HEK293 (cell line): ENCODE results near the gene UBE2Q1.

Source experiments
- CTCF ChIA-PET: fragments of 350-600 bp; formaldehyde crosslinking; extraction: SDS; loops from one replicate; lab custom pipeline; 2021; ENCODE audit warnings: antibody characterized with exemption; lab: Yijun Ruan, JAX
- POLR2A ChIA-PET: fragments of 300-600 bp; formaldehyde crosslinking; extraction: SDS; loops from one replicate; lab custom pipeline; 2020; ENCODE audit warnings: antibody characterized with exemption, inconsistent platforms; lab: Yijun Ruan, JAX
- H3K27ac ChIP-seq: fragments of 200-500 bp; sonication (Bioruptor generic); 2 replicates; pipeline ENCODE4 v1.5.1; 2014; ENCODE audit warnings: low read depth, low read length, control low read depth, inconsistent platforms; ENCODE audit errors: extremely low read depth
- H3K36me3 ChIP-seq, 2 experiments: fragments of 200-500 bp in 1 of 2; sonication (Bioruptor generic) in 1 of 2; 1 replicate in 1 of 2; 2 replicates in 1 of 2; pipeline ENCODE4 v1.5.1; 2014 to 2017; ENCODE audit warnings: inconsistent platforms in 2 of 2, low read length in 2 of 2; ENCODE audit not compliant: control insufficient read depth in 2 of 2, insufficient read depth in 1 of 2
- H3K4me1 ChIP-seq: fragments of 200-500 bp; sonication (Bioruptor generic); 2 replicates; pipeline ENCODE4 v1.5.1; 2014; ENCODE audit warnings: mild to moderate bottlenecking, low read length, inconsistent platforms; ENCODE audit not compliant: control insufficient read depth, insufficient read depth
- H3K4me3 ChIP-seq: 2 replicates; pipeline ENCODE4 v1.5.1; 2011; ENCODE audit warnings: low read depth, mild to moderate bottlenecking, control low read depth, low read length, moderate library complexity
- H3K9me3 ChIP-seq: fragments of 200-500 bp; sonication (Bioruptor generic); 2 replicates; pipeline ENCODE4 v1.5.1; 2014; ENCODE audit warnings: low read depth, low read length, inconsistent platforms; ENCODE audit not compliant: control insufficient read depth, insufficient read depth
- BCL11B ChIP-seq: fragments of 450-650 bp; formaldehyde crosslinking; IDR thresholded peaks from 2 replicates; pipeline ENCODE4 v1.5.1; 2016; ENCODE audit warnings: low read depth, missing biosample characterization, missing genetic modification characterization
- HOXC10 ChIP-seq: sonication (generic); formaldehyde crosslinking; IDR thresholded peaks from 2 replicates; pipeline ENCODE4 v1.8.1; 2023; ENCODE audit warnings: mild to moderate bottlenecking, missing genetic modification reagents
- KLF1 ChIP-seq: fragments of 450-650 bp; formaldehyde crosslinking; IDR thresholded peaks from 2 replicates; pipeline ENCODE4 v1.5.1; 2016; ENCODE audit warnings: missing biosample characterization, missing genetic modification characterization
- KLF16 ChIP-seq: fragments of 450-650 bp; formaldehyde crosslinking; IDR thresholded peaks from 2 replicates; pipeline ENCODE4 v1.5.1; 2017; ENCODE audit warnings: missing biosample characterization, missing genetic modification characterization
- KLF8 ChIP-seq: fragments of 450-650 bp; formaldehyde crosslinking; IDR thresholded peaks from 2 replicates; pipeline ENCODE4 v1.5.1; 2016; ENCODE audit warnings: missing biosample characterization, missing genetic modification characterization
- ZBTB17 ChIP-seq: fragments of 450-650 bp; formaldehyde crosslinking; IDR thresholded peaks from 2 replicates; pipeline ENCODE4 v1.5.1; 2016; ENCODE audit warnings: missing biosample characterization, missing genetic modification characterization
- ZFP41 ChIP-seq: fragments of 450-650 bp; formaldehyde crosslinking; IDR thresholded peaks from 2 replicates; pipeline ENCODE4 v1.5.1; 2016; ENCODE audit warnings: missing biosample characterization, missing genetic modification characterization, borderline replicate concordance
- ZNF112 ChIP-seq: fragments of 450-650 bp; formaldehyde crosslinking; IDR thresholded peaks from 2 replicates; pipeline ENCODE4 v1.5.0; 2017; ENCODE audit warnings: missing biosample characterization, missing genetic modification characterization
- ZNF140 ChIP-seq: fragments of 450-650 bp; formaldehyde crosslinking; IDR thresholded peaks from 2 replicates; pipeline ENCODE4 v1.5.1; 2016; ENCODE audit warnings: missing biosample characterization, missing genetic modification characterization
- ZNF155 ChIP-seq: fragments of 450-650 bp; formaldehyde crosslinking; IDR thresholded peaks from 2 replicates; pipeline ENCODE4 v1.5.1; 2016; ENCODE audit warnings: missing biosample characterization, missing genetic modification characterization
- ZNF248 ChIP-seq: fragments of 450-650 bp; formaldehyde crosslinking; IDR thresholded peaks from 2 replicates; pipeline ENCODE4 v1.5.1; 2017; ENCODE audit warnings: missing biosample characterization, missing genetic modification characterization
- ZNF391 ChIP-seq: fragments of 450-650 bp; formaldehyde crosslinking; IDR thresholded peaks from 2 replicates; pipeline ENCODE4 v1.5.1; 2016; ENCODE audit warnings: low read depth, missing biosample characterization, missing genetic modification characterization, borderline replicate concordance
- ZNF404 ChIP-seq: fragments of 450-650 bp; formaldehyde crosslinking; IDR thresholded peaks from 2 replicates; pipeline ENCODE4 v1.5.1; 2017; ENCODE audit warnings: missing biosample characterization, missing genetic modification characterization
- ZNF621 ChIP-seq: fragments of 450-650 bp; formaldehyde crosslinking; IDR thresholded peaks from 2 replicates; pipeline ENCODE4 v1.5.1; 2017; ENCODE audit warnings: missing biosample characterization, missing genetic modification characterization
- ZNF664 ChIP-seq: fragments of 450-650 bp; formaldehyde crosslinking; IDR thresholded peaks from 2 replicates; pipeline ENCODE4 v1.5.1; 2016; ENCODE audit warnings: missing biosample characterization, missing genetic modification characterization
- TF ChIP-seq, protein P1 (sequence below): fragments of 450-650 bp; formaldehyde crosslinking; IDR thresholded peaks from 2 replicates; pipeline ENCODE4 v1.5.1; 2017; ENCODE audit warnings: missing biosample characterization, missing genetic modification characterization
- TF ChIP-seq, protein P2 (sequence below): fragments of 450-650 bp; formaldehyde crosslinking; optimal IDR thresholded peaks from 2 replicates; pipeline ENCODE3; 2016; ENCODE audit warnings: missing biosample characterization, mild to moderate bottlenecking, missing genetic modification characterization
- TF ChIP-seq, protein P3 (sequence below): fragments of 450-650 bp; formaldehyde crosslinking; IDR thresholded peaks from 2 replicates; pipeline ENCODE4 v1.5.1; 2017; ENCODE audit warnings: missing biosample characterization, missing genetic modification characterization
- TF ChIP-seq, protein P4 (sequence below): fragments of 450-650 bp; IDR thresholded peaks from 2 replicates; pipeline ENCODE4 v1.5.1; 2018; ENCODE audit warnings: missing biosample characterization, mild to moderate bottlenecking, missing genetic modification characterization
- TF ChIP-seq, protein P5 (sequence below): fragments of 450-650 bp; formaldehyde crosslinking; IDR thresholded peaks from 2 replicates; pipeline ENCODE4 v1.5.1; 2016; ENCODE audit warnings: missing biosample characterization, missing genetic modification characterization
- TF ChIP-seq, protein P6 (sequence below): fragments of 450-650 bp; formaldehyde crosslinking; IDR thresholded peaks from 2 replicates; pipeline ENCODE4 v1.5.1; 2016; ENCODE audit warnings: missing biosample characterization, missing genetic modification characterization
- TF ChIP-seq, protein P7 (sequence below): fragments of 450-650 bp; formaldehyde crosslinking; IDR thresholded peaks from 2 replicates; pipeline ENCODE4; 2016; ENCODE audit warnings: missing biosample characterization, missing genetic modification characterization

Gene UBE2Q1

DNA sequence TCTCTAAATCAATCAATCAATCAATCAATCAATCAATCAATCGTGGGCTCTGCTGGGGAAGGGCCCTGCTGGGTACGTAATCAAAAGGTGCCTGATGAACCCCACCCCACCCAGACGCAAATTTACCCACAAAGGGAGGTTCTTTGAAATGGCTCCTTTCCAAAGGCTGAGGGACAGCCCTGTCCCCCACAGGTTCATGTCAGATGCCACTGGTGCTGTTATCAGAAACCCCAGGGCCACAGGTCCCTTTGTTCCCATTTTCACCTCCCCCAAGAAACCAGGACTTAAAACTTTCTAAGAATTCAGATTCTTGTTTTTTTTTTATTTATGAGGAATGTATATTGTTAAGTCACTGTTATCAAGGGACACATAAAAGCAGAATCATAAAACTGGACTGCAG, 23.3 kb upstream of the UBE2Q1 start (continued):
- TF ChIP-seq, protein P1, sequence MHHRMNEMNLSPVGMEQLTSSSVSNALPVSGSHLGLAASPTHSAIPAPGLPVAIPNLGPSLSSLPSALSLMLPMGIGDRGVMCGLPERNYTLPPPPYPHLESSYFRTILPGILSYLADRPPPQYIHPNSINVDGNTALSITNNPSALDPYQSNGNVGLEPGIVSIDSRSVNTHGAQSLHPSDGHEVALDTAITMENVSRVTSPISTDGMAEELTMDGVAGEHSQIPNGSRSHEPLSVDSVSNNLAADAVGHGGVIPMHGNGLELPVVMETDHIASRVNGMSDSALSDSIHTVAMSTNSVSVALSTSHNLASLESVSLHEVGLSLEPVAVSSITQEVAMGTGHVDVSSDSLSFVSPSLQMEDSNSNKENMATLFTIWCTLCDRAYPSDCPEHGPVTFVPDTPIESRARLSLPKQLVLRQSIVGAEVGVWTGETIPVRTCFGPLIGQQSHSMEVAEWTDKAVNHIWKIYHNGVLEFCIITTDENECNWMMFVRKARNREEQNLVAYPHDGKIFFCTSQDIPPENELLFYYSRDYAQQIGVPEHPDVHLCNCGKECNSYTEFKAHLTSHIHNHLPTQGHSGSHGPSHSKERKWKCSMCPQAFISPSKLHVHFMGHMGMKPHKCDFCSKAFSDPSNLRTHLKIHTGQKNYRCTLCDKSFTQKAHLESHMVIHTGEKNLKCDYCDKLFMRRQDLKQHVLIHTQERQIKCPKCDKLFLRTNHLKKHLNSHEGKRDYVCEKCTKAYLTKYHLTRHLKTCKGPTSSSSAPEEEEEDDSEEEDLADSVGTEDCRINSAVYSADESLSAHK = no peak
- TF ChIP-seq HOXC10 (CRISPR knock-in tag) (no peak), ZNF404 (tag by site-specific recombination) (no peak), ZBTB17 (tag by site-specific recombination) (no peak), ZNF140 (tag by site-specific recombination) (no peak), KLF16 (tag by site-specific recombination) (no peak)
- TF ChIP-seq, protein P2, sequence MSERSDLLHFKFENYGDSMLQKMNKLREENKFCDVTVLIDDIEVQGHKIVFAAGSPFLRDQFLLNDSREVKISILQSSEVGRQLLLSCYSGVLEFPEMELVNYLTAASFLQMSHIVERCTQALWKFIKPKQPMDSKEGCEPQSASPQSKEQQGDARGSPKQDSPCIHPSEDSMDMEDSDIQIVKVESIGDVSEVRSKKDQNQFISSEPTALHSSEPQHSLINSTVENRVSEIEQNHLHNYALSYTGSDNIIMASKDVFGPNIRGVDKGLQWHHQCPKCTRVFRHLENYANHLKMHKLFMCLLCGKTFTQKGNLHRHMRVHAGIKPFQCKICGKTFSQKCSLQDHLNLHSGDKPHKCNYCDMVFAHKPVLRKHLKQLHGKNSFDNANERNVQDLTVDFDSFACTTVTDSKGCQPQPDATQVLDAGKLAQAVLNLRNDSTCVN (tag by site-specific recombination) = no peak

DNA sequence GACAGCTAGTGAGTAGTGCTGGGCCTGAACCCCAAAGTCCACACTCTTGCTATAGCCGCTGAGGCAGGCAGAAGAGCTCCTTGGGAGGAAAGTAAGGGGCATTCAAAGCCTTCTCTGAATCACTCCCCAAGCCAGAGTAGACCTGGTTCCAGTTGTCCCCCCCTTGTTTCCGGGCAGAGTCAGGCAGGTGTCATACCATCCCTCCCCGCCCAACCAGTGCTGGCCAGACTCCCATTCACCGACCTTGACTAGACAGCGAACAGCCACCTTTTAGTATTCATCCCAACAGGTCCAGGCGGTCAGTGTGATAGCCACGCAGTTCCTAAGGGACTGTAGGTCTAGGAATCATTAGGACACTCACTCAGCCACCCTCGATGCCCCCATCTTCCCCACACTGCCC, 20.9 kb upstream of the UBE2Q1 start:
- Histone ChIP-seq H3K4me3 (no peak overlapping the region), H3K9me3 (no peaks in the 10 kb centered on the region), H3K36me3 (peaks cover 28 to 77% of the 10 kb centered on the region in 2 experiments), H3K27ac (no peak overlapping the region), H3K4me1 (peaks cover 3% of the 10 kb centered on the region; the same call in 1 of the 2 replicates)
- CTCF ChIA-PET = no interaction called here
- POLR2A ChIA-PET = no interaction called here
- TF ChIP-seq KLF8 (tag by site-specific recombination) (no peak), BCL11B (tag by site-specific recombination) (no peak), ZNF155 (tag by site-specific recombination) (no peak), ZFP41 (tag by site-specific recombination) (no peak), ZNF248 (no peak), ZNF664 (tag by site-specific recombination) (no peak), ZNF112 (tag by site-specific recombination) (no peak), ZNF391 (tag by site-specific recombination) (no peak), KLF1 (tag by site-specific recombination) (no peak), ZNF621 (no peak)
- TF ChIP-seq, protein P3, sequence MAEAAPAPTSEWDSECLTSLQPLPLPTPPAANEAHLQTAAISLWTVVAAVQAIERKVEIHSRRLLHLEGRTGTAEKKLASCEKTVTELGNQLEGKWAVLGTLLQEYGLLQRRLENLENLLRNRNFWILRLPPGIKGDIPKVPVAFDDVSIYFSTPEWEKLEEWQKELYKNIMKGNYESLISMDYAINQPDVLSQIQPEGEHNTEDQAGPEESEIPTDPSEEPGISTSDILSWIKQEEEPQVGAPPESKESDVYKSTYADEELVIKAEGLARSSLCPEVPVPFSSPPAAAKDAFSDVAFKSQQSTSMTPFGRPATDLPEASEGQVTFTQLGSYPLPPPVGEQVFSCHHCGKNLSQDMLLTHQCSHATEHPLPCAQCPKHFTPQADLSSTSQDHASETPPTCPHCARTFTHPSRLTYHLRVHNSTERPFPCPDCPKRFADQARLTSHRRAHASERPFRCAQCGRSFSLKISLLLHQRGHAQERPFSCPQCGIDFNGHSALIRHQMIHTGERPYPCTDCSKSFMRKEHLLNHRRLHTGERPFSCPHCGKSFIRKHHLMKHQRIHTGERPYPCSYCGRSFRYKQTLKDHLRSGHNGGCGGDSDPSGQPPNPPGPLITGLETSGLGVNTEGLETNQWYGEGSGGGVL (tag by site-specific recombination) = no peak
- TF ChIP-seq, protein P4, sequence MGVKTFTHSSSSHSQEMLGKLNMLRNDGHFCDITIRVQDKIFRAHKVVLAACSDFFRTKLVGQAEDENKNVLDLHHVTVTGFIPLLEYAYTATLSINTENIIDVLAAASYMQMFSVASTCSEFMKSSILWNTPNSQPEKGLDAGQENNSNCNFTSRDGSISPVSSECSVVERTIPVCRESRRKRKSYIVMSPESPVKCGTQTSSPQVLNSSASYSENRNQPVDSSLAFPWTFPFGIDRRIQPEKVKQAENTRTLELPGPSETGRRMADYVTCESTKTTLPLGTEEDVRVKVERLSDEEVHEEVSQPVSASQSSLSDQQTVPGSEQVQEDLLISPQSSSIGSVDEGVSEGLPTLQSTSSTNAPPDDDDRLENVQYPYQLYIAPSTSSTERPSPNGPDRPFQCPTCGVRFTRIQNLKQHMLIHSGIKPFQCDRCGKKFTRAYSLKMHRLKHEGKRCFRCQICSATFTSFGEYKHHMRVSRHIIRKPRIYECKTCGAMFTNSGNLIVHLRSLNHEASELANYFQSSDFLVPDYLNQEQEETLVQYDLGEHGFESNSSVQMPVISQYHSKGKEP = no peak
- TF ChIP-seq, protein P5, sequence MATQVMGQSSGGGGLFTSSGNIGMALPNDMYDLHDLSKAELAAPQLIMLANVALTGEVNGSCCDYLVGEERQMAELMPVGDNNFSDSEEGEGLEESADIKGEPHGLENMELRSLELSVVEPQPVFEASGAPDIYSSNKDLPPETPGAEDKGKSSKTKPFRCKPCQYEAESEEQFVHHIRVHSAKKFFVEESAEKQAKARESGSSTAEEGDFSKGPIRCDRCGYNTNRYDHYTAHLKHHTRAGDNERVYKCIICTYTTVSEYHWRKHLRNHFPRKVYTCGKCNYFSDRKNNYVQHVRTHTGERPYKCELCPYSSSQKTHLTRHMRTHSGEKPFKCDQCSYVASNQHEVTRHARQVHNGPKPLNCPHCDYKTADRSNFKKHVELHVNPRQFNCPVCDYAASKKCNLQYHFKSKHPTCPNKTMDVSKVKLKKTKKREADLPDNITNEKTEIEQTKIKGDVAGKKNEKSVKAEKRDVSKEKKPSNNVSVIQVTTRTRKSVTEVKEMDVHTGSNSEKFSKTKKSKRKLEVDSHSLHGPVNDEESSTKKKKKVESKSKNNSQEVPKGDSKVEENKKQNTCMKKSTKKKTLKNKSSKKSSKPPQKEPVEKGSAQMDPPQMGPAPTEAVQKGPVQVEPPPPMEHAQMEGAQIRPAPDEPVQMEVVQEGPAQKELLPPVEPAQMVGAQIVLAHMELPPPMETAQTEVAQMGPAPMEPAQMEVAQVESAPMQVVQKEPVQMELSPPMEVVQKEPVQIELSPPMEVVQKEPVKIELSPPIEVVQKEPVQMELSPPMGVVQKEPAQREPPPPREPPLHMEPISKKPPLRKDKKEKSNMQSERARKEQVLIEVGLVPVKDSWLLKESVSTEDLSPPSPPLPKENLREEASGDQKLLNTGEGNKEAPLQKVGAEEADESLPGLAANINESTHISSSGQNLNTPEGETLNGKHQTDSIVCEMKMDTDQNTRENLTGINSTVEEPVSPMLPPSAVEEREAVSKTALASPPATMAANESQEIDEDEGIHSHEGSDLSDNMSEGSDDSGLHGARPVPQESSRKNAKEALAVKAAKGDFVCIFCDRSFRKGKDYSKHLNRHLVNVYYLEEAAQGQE (tag by site-specific recombination) = no peak
- TF ChIP-seq, protein P6, sequence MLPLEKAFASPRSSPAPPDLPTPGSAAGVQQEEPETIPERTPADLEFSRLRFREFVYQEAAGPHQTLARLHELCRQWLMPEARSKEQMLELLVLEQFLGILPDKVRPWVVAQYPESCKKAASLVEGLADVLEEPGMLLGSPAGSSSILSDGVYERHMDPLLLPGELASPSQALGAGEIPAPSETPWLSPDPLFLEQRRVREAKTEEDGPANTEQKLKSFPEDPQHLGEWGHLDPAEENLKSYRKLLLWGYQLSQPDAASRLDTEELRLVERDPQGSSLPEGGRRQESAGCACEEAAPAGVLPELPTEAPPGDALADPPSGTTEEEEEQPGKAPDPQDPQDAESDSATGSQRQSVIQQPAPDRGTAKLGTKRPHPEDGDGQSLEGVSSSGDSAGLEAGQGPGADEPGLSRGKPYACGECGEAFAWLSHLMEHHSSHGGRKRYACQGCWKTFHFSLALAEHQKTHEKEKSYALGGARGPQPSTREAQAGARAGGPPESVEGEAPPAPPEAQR (tag by site-specific recombination) = no peak
- TF ChIP-seq, protein P7, sequence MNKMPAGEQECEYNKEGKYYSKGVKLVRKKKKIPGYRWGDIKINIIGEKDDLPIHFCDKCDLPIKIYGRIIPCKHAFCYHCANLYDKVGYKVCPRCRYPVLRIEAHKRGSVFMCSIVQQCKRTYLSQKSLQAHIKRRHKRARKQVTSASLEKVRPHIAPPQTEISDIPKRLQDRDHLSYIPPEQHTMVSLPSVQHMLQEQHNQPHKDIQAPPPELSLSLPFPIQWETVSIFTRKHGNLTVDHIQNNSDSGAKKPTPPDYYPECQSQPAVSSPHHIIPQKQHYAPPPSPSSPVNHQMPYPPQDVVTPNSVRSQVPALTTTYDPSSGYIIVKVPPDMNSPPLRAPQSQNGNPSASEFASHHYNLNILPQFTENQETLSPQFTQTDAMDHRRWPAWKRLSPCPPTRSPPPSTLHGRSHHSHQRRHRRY (tag by site-specific recombination) = no peak
